ENCODE measurements around the gene HECTD4.
A peak's percentile ranks its signal among the peaks of the same experiment; 100 is the strongest.
"Not testable (repeated sequence)": the region's sequence is repeated elsewhere in the genome, so short reads cannot be mapped to it uniquely, and the experiment has no call there.

Gene HECTD4

GRCh38 chr12:112350593-112351592 lies 31.3 kb downstream of the HECTD4 start:
- no peak for FAIRE-seq

- no peak for FAIRE-seq
These were observed 32.8 kb downstream of the HECTD4 start for GRCh38 chr12:112349431-112349830.

- not testable (repeated sequence) for FAIRE-seq
These were observed 33.3 kb downstream of the HECTD4 start for GRCh38 chr12:112348926-112349325.

GRCh38 chr12:112347581-112347982 lies 34.6 kb downstream of the HECTD4 start:
- no peak for FAIRE-seq

GRCh38 chr12:112346194-112346593 lies 36.0 kb downstream of the HECTD4 start:
- no peak for FAIRE-seq

GRCh38 chr12:112344220-112344619 lies 38.0 kb downstream of the HECTD4 start:
- no peak for FAIRE-seq

GRCh38 chr12:112342587-112342986 lies 39.6 kb downstream of the HECTD4 start:
- FAIRE-seq: peak; percentile 6

- FAIRE-seq: no peak
These were observed 41.0 kb downstream of the HECTD4 start for GRCh38 chr12:112341046-112341825.

GRCh38 chr12:112340230-112340629 lies 42.0 kb downstream of the HECTD4 start:
- FAIRE-seq: no peak

GRCh38 chr12:112334999-112335398 lies 47.2 kb downstream of the HECTD4 start:
- not testable (repeated sequence) for FAIRE-seq

- no peak for FAIRE-seq
These were observed 49.2 kb downstream of the HECTD4 start for GRCh38 chr12:112333019-112333418.

- no peak for FAIRE-seq
These were observed 50.3 kb downstream of the HECTD4 start for GRCh38 chr12:112331886-112332285.

GRCh38 chr12:112330706-112331105 lies 51.5 kb downstream of the HECTD4 start:
- FAIRE-seq: no peak

GRCh38 chr12:112328456-112329124 lies 53.6 kb downstream of the HECTD4 start:
- no peak for FAIRE-seq

- FAIRE-seq: peak; percentile 85
These were observed 54.9 kb downstream of the HECTD4 start for GRCh38 chr12:112327209-112327938.

- no peak for FAIRE-seq
These were observed 56.5 kb downstream of the HECTD4 start for GRCh38 chr12:112325622-112326207.

GRCh38 chr12:112325157-112325556 lies 57.1 kb downstream of the HECTD4 start:
- FAIRE-seq: peak; percentile 31

GRCh38 chr12:112322882-112323547 lies 59.2 kb downstream of the HECTD4 start:
- peak; percentile 17 for FAIRE-seq

GRCh38 chr12:112322441-112322840 lies 59.8 kb downstream of the HECTD4 start:
- FAIRE-seq: no peak

GRCh38 chr12:112321245-112321644 lies 61.0 kb downstream of the HECTD4 start:
- FAIRE-seq: no peak

GRCh38 chr12:112319395-112319794 lies 62.8 kb downstream of the HECTD4 start:
- FAIRE-seq: no peak

All from G401.6 (cell line).